ENCODE measurements around the gene HM13.

- no peak for TF ChIP-seq CTCF (IDR thresholded peaks at IDR 0.05 in 2 of 3, conservative IDR thresholded peaks at IDR 0.05 in 1 of 3; ENCODE audit: borderline replicate concordance in 1 of 3, insufficient read depth in 1 of 3, low read depth in 2 of 3, low read length in 2 of 3)
- no peak for TF ChIP-seq CEBPB (IDR thresholded peaks at IDR 0.05; ENCODE audit: low read depth)
- no peak for TF ChIP-seq EGR1 (IDR thresholded peaks at IDR 0.05; ENCODE audit: low read depth)
- TF ChIP-seq ZFX (IDR thresholded peaks at IDR 0.05): no peak
- TF ChIP-seq RAD21 (IDR thresholded peaks at IDR 0.05; ENCODE audit: low read depth): no peak
- TF ChIP-seq POLR2AphosphoS5 (IDR thresholded peaks at IDR 0.05; ENCODE audit: low read depth, low read length): no peak
- no peak for TF ChIP-seq SIN3A (IDR thresholded peaks at IDR 0.05; ENCODE audit: low read depth)
- TF ChIP-seq, protein P1, sequence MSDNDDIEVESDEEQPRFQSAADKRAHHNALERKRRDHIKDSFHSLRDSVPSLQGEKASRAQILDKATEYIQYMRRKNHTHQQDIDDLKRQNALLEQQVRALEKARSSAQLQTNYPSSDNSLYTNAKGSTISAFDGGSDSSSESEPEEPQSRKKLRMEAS (IDR thresholded peaks at IDR 0.05): no peak
- TF ChIP-seq, protein P2, sequence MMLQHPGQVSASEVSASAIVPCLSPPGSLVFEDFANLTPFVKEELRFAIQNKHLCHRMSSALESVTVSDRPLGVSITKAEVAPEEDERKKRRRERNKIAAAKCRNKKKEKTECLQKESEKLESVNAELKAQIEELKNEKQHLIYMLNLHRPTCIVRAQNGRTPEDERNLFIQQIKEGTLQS (IDR thresholded peaks at IDR 0.05): no peak
- no peak for TF ChIP-seq EZH2phosphoT487 (IDR thresholded peaks at IDR 0.05; ENCODE audit: borderline replicate concordance)
These were observed 40.7 kb upstream of the HM13 start for GRCh38 chr20:31473331-31474096.

All from HCT116 (cell line).